SK-N-SH treated with all-trans-retinoic acid at 6 μM for 48 hours (cell line): ENCODE results near the gene EXOSC1.

Source experiments
- PATZ1 ChIP-seq: fragments of 250-450 bp; sonication (Bioruptor Pico); IDR thresholded peaks from 2 replicates; pipeline ENCODE4 v1.8.0; 2020; ENCODE audit warnings: mild to moderate bottlenecking, moderate library complexity, borderline replicate concordance
- TOX ChIP-seq: fragments of 250-450 bp; sonication (Bioruptor Pico); IDR thresholded peaks from 2 replicates; pipeline ENCODE4 v1.8.0; 2021; ENCODE audit warnings: mild to moderate bottlenecking, moderate library complexity, borderline replicate concordance
- ZC3H10 ChIP-seq: fragments of 250-450 bp; sonication (Bioruptor Pico); IDR thresholded peaks from 2 replicates; pipeline ENCODE4 v1.5.1; 2021; ENCODE audit warnings: mild to moderate bottlenecking, moderate library complexity
- ZFP3 ChIP-seq: fragments of 250-450 bp; sonication (Bioruptor Pico); IDR thresholded peaks from 2 replicates; pipeline ENCODE4 v1.5.0; 2020; ENCODE audit warnings: mild to moderate bottlenecking, moderate library complexity
- ZNF8 ChIP-seq: fragments of 450-650 bp; formaldehyde crosslinking; IDR thresholded peaks from 2 replicates; pipeline ENCODE4 v1.5.0; 2020; ENCODE audit warnings: mild to moderate bottlenecking, moderate library complexity

- TF ChIP-seq ZC3H10 (CRISPR knock-in tag) (no peak), ZNF8 (CRISPR knock-in tag) (no peak), ZFP3 (CRISPR knock-in tag) (no peak), TOX (CRISPR knock-in tag) (no peak), PATZ1 (CRISPR knock-in tag) (no peak)
These were observed 20.2 kb upstream of the EXOSC1 start for GRCh38 chr10:97465982-97466381.
